NT2/D1 (cell line): Measurements from ENCODE around the gene TDRD9.

Source experiments
- SUZ12 ChIP-seq: IDR thresholded peaks from 2 replicates; pipeline ENCODE4 v1.6.1; 2011; ENCODE audit not compliant: insufficient read length, insufficient read depth; ENCODE audit errors: extremely low read depth
- YY1 ChIP-seq: IDR thresholded peaks from 2 replicates; pipeline ENCODE4 v1.6.1; 2011; ENCODE audit not compliant: insufficient read length, insufficient read depth
- ZNF274 ChIP-seq: IDR thresholded peaks from 2 replicates; pipeline ENCODE4 v1.6.1; 2011; ENCODE audit warnings: mild to moderate bottlenecking, low read depth, low read length

GRCh38 chr14:104100171-104101085 is 172.2 kb downstream of the TDRD9 start:
- no peak for TF ChIP-seq YY1
- TF ChIP-seq ZNF274 = no peak
- no peak for TF ChIP-seq SUZ12
